ENCODE measurements around the gene EXOC6. TPM values are rescaled to one million over a fixed set of nuclear protein-coding genes. Genes with fewer than 3 reads are reported as not detected.

EXOC6 gene
- total and polyA plus RNA-seq, 10 of the 15 experiments (the other 5 are each of a cell fraction or from before 2014, with no cell fraction given) = 7.6 to 53.8 (median 13.3) TPM

DNA sequence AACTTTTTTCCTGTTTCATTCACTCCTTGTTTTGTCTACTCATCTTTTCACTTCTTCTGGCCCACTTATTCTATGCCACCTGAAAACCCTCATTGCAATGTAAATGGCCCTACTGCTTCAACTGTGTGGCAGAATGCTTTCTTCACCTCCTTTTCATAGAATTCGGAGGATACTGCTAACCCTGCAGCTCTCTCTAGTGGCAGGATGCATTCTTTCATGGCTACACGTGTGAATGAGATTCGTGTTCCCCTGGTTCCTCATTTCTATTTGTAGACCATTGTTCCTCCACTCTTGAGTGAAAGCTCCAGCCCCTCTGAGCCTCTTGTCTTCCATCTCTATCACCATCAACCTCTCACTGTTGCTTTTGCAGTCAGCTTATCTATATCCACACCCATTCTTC is 191.4 kb downstream of the EXOC6 start:
- no peaks in the 10 kb centered on the region for H3K4me1 ChIP-seq (ENCODE audit: control insufficient read depth, insufficient read depth, low read length)
- no peaks in the 10 kb centered on the region for H3K36me3 ChIP-seq (ENCODE audit: control insufficient read depth in 2 of 2, insufficient read depth in 2 of 2, low read length in 1 of 2)
- no peak overlapping the region for H2AFZ ChIP-seq (ENCODE audit: control insufficient read depth, low read depth, low read length)
- no peaks in the 10 kb centered on the region for H3K27me3 ChIP-seq (replicated peaks in 1 of 2; ENCODE audit: control insufficient read depth in 2 of 2, insufficient read depth in 2 of 2, low read length in 1 of 2)
- SMC1A ChIA-PET (ENCODE audit: uncharacterized antibody, unreplicated experiment) = interaction anchor here (0.7 to 2.2 kb wide), 6 partner anchors 9 to 72 kb away, joined by 3 to 7 read pairs (median 3); no protein-coding TSS in a partner anchor
- POLR2A ChIA-PET = no interaction called here
- intact Hi-C loops (cut with micrococcal nuclease; ENCODE audit: unreplicated experiment) (loop anchor here (1.0 to 5.0 kb wide), 2 partner anchors 72 to 154 kb away; no protein-coding TSS in a partner anchor), in situ Hi-C loops (cut with MboI) (no loop called here)
- no peak overlapping the region for H3K27ac ChIP-seq (ENCODE audit: control insufficient read depth, insufficient read depth)
- CTCF ChIA-PET = interaction anchor here (0.7 to 1.8 kb wide), 10 partner anchors 14 to 155 kb away, joined by 3 to 5 read pairs (median 4); no protein-coding TSS in a partner anchor
- no peaks in the 10 kb centered on the region for H3K9me3 ChIP-seq (replicated peaks; ENCODE audit: control insufficient read depth, insufficient read depth, low read length)
- H3K79me2 ChIP-seq (ENCODE audit: control insufficient read depth, insufficient read depth, low read length) = no peaks in the 10 kb centered on the region
- H4K20me1 ChIP-seq (ENCODE audit: control insufficient read depth, insufficient read depth) = no peaks in the 10 kb centered on the region
- peak; percentile 79 for ATAC-seq
- RAD21 ChIA-PET (ENCODE audit: unreplicated experiment) = interaction anchor here (0.7 to 1.0 kb wide), 2 partner anchors 75 to 155 kb away, joined by 3 to 4 read pairs; no protein-coding TSS in a partner anchor
- H3K9ac ChIP-seq (ENCODE audit: control insufficient read depth, insufficient read depth, low read length) = no peak overlapping the region
- peak; percentile 54 for FAIRE-seq
- peak; percentile 16 for DNase-seq (ENCODE audit: low read depth, low spot score)
- no peak overlapping the region for H3K4me2 ChIP-seq (ENCODE audit: control insufficient read depth, insufficient read depth)
- H3K4me3 ChIP-seq = no peak overlapping the region
- no TSS peak for BruUV-seq (replicated peaks)
- 22% methylated on average over 3 of the region's 3 CpGs for WGBS (ENCODE audit: insufficient coverage, insufficient replicate concordance, low lambda C conversion rate, missing lambda C conversion rate)
- TF ChIP-seq YY1 (IDR thresholded peaks at IDR 0.05; ENCODE audit: low read depth, low read length) (0 out of 2 replicates have a peak, but pooled peaks have one; percentile 31), FOS (IDR thresholded peaks at IDR 0.05; ENCODE audit: borderline replicate concordance, extremely low read depth, insufficient read length) (no peak), RAD51 (IDR thresholded peaks at IDR 0.05) (peak; percentile 17; the same call in 1 of the 2 replicates), SP1 (IDR thresholded peaks at IDR 0.05; ENCODE audit: low read depth, low read length) (no peak), MYB (IDR thresholded peaks at IDR 0.05; ENCODE audit: borderline replicate concordance, low read depth, low read length) (no peak), NFYB (IDR thresholded peaks at IDR 0.05; ENCODE audit: insufficient read depth, low read depth, low read length) (no peak), SPI1 (IDR thresholded peaks at IDR 0.05; ENCODE audit: borderline replicate concordance, insufficient read depth, low read depth, low read length) (peak; percentile 65; the same call in 1 of the 2 replicates), RB1 (IDR thresholded peaks at IDR 0.05; ENCODE audit: borderline replicate concordance) (no peak), CHD4 (IDR thresholded peaks at IDR 0.05) (no peak), RAD21 (IDR thresholded peaks at IDR 0.05; ENCODE audit: insufficient read depth, low read depth, low read length) (peak; percentile 80), CBX3 (IDR thresholded peaks at IDR 0.05; ENCODE audit: borderline replicate concordance, low read depth) (no peak)
- TF ChIP-seq, protein P1, sequence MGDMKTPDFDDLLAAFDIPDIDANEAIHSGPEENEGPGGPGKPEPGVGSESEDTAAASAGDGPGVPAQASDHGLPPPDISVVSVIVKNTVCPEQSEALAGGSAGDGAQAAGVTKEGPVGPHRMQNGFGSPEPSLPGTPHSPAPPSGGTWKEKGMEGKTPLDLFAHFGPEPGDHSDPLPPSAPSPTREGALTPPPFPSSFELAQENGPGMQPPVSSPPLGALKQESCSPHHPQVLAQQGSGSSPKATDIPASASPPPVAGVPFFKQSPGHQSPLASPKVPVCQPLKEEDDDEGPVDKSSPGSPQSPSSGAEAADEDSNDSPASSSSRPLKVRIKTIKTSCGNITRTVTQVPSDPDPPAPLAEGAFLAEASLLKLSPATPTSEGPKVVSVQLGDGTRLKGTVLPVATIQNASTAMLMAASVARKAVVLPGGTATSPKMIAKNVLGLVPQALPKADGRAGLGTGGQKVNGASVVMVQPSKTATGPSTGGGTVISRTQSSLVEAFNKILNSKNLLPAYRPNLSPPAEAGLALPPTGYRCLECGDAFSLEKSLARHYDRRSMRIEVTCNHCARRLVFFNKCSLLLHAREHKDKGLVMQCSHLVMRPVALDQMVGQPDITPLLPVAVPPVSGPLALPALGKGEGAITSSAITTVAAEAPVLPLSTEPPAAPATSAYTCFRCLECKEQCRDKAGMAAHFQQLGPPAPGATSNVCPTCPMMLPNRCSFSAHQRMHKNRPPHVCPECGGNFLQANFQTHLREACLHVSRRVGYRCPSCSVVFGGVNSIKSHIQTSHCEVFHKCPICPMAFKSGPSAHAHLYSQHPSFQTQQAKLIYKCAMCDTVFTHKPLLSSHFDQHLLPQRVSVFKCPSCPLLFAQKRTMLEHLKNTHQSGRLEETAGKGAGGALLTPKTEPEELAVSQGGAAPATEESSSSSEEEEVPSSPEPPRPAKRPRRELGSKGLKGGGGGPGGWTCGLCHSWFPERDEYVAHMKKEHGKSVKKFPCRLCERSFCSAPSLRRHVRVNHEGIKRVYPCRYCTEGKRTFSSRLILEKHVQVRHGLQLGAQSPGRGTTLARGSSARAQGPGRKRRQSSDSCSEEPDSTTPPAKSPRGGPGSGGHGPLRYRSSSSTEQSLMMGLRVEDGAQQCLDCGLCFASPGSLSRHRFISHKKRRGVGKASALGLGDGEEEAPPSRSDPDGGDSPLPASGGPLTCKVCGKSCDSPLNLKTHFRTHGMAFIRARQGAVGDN (IDR thresholded peaks at IDR 0.05) = no peak
- TF ChIP-seq, protein P2, sequence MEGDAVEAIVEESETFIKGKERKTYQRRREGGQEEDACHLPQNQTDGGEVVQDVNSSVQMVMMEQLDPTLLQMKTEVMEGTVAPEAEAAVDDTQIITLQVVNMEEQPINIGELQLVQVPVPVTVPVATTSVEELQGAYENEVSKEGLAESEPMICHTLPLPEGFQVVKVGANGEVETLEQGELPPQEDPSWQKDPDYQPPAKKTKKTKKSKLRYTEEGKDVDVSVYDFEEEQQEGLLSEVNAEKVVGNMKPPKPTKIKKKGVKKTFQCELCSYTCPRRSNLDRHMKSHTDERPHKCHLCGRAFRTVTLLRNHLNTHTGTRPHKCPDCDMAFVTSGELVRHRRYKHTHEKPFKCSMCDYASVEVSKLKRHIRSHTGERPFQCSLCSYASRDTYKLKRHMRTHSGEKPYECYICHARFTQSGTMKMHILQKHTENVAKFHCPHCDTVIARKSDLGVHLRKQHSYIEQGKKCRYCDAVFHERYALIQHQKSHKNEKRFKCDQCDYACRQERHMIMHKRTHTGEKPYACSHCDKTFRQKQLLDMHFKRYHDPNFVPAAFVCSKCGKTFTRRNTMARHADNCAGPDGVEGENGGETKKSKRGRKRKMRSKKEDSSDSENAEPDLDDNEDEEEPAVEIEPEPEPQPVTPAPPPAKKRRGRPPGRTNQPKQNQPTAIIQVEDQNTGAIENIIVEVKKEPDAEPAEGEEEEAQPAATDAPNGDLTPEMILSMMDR (IDR thresholded peaks at IDR 0.05 in 2 of 3, conservative IDR thresholded peaks at IDR 0.05 in 1 of 3; ENCODE audit: control insufficient read depth in 2 of 3, extremely low read depth in 1 of 3, insufficient read depth in 1 of 3, low read depth in 3 of 3, low read length in 3 of 3) = peak; percentile 53 to 69 (median 59)
- TF ChIP-seq, protein P3, sequence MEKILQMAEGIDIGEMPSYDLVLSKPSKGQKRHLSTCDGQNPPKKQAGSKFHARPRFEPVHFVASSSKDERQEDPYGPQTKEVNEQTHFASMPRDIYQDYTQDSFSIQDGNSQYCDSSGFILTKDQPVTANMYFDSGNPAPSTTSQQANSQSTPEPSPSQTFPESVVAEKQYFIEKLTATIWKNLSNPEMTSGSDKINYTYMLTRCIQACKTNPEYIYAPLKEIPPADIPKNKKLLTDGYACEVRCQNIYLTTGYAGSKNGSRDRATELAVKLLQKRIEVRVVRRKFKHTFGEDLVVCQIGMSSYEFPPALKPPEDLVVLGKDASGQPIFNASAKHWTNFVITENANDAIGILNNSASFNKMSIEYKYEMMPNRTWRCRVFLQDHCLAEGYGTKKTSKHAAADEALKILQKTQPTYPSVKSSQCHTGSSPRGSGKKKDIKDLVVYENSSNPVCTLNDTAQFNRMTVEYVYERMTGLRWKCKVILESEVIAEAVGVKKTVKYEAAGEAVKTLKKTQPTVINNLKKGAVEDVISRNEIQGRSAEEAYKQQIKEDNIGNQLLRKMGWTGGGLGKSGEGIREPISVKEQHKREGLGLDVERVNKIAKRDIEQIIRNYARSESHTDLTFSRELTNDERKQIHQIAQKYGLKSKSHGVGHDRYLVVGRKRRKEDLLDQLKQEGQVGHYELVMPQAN (conservative IDR thresholded peaks at IDR 0.05) = no peak
- TF ChIP-seq, protein P4, sequence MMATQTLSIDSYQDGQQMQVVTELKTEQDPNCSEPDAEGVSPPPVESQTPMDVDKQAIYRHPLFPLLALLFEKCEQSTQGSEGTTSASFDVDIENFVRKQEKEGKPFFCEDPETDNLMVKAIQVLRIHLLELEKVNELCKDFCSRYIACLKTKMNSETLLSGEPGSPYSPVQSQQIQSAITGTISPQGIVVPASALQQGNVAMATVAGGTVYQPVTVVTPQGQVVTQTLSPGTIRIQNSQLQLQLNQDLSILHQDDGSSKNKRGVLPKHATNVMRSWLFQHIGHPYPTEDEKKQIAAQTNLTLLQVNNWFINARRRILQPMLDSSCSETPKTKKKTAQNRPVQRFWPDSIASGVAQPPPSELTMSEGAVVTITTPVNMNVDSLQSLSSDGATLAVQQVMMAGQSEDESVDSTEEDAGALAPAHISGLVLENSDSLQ (IDR thresholded peaks at IDR 0.05) = peak; percentile 47; the same call in 1 of the 2 replicates
